ENCODE results near the gene GAB3.

GAB3 gene

GRCh38 chrX:154749856-154750255 is 1.0 kb downstream of the GAB3 start:
- DNase-seq = no peak

DNA sequence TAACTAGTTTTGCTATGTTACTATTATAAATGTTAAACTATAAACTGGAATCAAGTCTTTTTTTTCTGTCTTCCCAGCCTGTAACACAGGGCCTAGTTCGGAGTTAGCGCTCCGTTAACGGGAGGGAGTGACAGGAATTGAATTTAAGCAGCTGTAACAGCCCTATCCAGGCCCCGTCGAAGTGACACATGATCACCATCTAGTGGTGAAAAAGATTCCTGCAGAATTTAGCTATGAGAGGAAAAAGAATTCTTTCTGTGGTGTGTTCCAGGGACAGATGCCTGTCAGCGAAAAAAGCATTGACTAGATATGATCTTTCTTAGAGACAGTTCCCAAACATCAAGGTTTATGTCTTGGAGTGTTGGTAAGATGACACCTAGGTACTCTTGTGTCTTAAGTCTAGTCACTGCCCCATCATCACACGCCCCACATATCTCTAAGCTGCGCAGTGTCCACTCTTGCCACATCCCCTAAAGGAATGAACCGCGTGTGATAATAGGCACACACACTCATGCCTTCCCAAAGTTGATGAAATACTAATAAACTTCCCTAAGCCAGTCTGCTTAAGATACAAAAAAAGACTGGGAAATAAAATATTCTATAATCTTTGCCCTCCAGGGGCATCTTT is 2.1 kb downstream of the GAB3 start:
- DNase-seq = peak; percentile 49

- no peak for DNase-seq
These were observed 8.3 kb downstream of the GAB3 start for GRCh38 chrX:154742613-154743012.

DNA sequence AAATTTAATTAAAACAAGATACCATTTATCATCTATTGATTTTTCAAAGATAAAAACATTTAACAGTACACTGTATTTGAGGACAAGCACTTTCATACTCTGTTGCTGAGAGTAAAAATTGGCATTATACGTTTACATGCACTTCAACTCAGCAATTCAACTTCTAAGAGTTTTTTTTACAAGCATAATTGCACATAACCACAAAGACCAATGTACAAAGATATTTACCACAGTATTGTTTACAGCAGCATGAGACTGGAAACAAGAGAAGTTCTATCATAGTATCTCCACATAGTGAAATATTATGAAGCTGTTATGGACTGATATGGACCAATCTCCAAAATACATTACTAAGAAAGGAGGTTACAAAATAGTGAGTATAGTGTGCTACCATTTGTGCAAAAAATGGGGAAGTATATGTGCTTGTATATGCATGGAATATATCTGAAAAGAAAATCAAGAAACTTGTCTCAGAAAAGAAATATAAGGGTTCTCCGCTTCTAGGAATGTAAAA is 10.9 kb downstream of the GAB3 start:
- DNase-seq = no peak

GRCh38 chrX:154738011-154738738 is 12.7 kb downstream of the GAB3 start:
- peak; percentile 73 for DNase-seq

DNA sequence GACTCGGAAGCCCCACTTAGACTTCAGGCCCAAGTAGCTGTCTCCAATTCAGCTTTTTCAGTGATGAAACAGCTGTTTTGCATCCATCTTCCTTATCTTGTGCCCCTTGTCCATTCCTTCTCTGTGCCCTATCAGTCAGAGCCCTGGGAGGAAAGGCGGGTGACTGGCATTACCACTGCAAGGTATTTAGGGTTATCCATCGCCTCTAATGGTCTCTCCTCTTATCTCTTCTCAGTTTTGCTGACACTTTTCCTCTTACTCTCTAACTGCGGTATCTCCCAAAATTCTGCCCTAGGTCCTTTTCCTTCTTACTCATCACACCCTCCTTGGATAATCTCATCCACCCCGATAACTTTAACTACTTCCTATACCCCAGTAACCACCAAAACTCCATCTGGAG is 13.7 kb downstream of the GAB3 start:
- DNase-seq = no peak

DNA sequence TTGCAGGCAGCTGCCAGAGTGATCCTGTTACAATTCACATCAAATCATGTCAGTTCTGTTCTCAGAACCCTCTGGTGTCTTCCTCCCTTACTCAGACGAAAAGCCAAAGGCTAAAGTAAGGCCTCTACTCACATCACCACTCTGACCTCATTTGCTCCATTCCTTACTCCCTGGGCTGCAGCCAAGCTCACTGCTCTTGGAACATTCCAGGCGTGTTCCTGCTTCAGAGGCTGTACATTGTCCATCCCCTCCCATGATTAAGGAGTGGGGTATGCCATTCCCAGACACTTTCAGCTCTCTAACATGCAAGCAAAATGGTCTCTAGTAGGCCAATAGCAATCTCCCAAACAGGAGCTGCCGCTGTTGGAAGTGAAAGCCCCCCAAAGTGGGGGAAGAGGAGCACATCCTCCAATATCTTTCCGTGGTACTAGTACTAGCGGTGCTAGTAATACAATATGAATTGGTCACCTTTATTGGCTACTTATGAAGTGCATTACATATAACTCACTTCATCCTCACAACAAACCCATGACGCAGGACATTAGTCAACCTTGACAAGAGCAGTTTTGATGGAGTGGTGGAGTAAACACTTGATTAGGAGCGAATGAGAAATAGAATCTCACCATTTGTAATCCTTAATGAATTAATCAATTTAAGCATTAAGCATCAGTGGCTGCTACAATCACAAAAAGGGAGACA is 15.0 kb downstream of the GAB3 start:
- DNase-seq = peak; percentile 93

DNA sequence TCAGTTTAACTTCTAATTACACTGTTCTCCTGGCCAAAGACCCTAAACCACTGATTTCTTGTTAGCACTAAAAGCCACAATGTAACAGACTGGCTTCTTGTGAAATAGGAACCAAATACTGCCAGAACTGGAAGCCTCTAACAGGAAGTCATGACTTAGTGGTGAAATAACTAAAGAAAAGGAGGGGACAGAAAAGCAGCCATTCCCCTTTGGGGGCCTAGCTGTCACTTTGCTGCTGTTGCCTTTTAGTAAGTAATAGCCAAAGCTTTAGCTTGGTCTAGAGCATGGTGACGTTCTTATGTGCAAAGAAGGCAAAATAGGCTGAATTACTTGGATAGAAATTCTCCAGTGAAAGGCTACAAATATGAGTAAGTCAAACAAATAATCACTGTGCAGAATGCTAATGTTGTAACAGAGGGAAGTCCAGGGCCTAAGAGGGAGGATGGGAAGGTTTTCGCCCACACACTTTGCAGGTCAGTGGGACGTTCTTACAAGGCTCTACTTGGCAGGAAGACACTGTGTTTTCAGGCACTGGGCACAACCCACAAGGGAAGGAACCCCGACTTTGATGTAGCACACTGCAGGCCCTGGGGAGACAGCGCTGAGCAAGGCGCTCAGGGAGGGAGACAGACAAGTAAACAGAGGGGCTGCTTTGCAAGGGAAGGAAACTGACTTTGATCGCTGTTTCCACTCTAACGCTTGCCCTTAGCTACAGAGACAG is 16.7 kb downstream of the GAB3 start:
- DNase-seq = peak; percentile 26

DNA sequence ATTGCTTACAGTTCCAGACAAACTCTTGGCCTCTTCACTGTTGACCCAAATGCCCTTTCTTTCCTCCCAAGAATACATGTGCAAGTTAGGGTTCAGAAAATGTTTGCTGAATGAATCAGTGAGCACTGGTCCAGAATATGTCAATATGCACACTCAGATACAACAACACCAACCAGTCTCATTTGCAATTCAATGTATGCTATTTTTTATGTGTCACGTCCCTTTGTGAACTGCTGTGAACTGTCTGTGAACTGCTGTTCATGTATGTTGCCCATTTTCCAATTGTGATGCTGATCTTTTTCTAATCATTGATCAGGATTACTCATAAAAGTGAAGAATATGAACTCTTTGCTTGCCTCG is 17.8 kb downstream of the GAB3 start:
- no peak for DNase-seq

DNA sequence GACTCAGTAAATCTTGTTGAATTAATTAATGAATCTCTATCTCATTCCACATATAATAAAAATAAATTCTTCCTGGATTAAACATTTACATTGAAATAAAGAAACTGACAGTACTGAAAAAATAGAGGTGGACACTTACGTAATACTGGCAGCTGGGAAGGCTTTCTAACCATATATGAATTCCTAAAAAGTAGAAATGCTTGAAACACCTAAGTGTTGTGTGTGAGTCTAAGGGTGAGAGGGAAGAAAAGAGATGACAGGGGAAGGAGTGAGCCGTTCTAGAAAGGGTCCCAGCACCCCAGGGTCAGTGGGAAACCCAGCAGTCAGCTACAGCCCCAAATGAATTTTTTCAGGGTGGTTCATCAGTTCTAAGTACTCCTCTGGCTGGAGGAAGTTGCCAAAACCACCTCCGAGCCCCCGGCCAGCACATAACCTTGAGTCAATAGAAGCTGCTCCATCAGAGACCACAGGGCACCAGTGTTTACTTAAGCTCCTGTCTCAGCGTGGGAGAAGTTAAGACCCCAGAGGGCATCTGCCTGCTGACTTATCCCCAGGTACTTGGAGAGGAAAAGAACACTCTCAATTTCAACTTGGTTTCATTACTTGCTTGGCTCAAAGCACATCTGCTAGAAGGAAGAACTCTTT is 18.3 kb downstream of the GAB3 start:
- peak; percentile 62 for DNase-seq

DNA sequence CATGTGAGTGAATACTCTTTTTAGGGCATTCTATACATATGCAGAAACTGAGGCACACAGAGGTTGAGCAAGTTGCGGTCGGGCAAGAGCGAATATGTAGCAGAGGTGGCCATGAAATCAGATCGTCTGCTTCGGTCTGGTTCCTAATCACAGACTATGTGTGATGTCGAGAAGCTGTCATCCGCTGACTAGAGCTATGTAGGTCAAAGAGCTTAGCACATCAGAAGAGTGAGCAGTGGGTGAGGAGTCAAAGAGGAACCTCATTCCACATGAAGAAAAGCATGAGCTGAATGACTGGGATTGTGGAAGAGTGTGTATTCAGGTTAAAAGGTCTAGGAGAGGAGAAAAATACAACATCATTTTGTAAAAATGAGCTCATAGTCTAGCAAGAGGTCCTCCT is 19.0 kb downstream of the GAB3 start:
- peak; percentile 24 for DNase-seq

GRCh38 chrX:154731184-154731583 is 19.7 kb downstream of the GAB3 start:
- no peak for DNase-seq

- DNase-seq = peak; percentile 81
These were observed 20.5 kb downstream of the GAB3 start for GRCh38 chrX:154730253-154730891.

- DNase-seq = peak; percentile 7
These were observed 21.4 kb downstream of the GAB3 start for GRCh38 chrX:154729439-154729838.

DNA sequence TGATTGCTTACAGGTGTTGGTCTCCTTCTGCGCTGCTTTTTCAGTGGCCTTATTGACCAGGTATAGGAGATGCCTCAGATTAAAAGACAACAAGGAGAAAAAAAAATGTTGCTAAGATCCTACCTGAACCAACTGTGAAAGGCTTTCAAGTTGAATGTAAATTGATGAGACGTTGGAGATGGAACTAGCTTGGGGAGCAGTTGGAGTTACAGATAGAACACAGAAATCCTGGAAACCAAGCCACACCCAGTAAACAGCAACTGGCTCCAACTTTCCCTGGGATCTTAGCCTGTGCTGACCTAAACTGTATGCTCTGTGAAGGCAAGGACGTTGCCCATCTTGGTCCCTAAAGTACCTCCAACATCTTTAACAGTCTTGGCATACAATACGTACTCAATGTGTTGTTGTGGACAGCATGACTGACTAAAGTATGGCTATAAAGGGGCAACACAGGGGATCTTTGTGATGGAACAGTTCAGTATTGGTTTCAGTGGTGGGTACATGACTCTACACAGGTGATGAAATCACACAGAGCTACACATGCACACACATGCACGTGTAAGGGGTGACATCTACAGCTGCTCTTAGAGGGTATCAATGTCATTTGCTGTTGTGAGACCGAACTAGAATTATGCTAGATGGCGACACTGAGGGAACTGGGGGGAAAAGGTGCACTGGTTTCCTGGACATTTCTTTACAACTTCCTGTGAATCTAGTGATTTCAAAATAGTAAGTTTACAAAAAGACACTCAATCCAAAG is 22.3 kb downstream of the GAB3 start:
- no peak for DNase-seq

- DNase-seq = peak; percentile 79
These were observed 23.0 kb downstream of the GAB3 start for GRCh38 chrX:154727871-154728270.

- peak; percentile 49 for DNase-seq
These were observed 23.5 kb downstream of the GAB3 start for GRCh38 chrX:154727418-154727817.

- no peak for DNase-seq
These were observed 25.7 kb downstream of the GAB3 start for GRCh38 chrX:154724993-154725756.

DNA sequence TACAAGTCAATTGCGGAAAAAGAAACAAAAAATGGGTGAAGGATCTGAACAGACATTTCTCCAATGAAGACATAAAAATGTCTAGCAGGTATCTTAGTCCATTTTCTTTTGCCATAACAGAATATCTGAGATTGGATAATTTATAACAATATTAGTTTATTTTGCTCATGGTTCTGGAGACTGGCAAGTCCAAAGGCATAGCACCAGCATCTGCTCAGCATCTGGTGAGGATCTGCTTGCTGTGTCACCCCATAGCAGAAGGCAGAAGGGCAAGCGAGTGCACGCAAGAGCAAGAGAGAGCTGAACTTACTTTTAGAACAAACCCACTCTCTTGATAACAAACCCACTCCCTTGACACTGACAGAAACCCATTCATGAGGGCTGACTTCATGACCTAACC is 29.7 kb downstream of the GAB3 start:
- no peak for DNase-seq

- no peak for DNase-seq
These were observed 30.8 kb downstream of the GAB3 start for GRCh38 chrX:154720067-154720466.

Data from fibroblast of skin of right biceps (primary cell).